SW480 (cell line): Measurements from ENCODE around the gene SLC43A2.

Source experiments
- DNase-seq: peaks from one replicate; pipeline ENCODE4 v3.0.0-alpha.2; 2016; ENCODE audit warnings: low spot score

SLC43A2 gene

DNA sequence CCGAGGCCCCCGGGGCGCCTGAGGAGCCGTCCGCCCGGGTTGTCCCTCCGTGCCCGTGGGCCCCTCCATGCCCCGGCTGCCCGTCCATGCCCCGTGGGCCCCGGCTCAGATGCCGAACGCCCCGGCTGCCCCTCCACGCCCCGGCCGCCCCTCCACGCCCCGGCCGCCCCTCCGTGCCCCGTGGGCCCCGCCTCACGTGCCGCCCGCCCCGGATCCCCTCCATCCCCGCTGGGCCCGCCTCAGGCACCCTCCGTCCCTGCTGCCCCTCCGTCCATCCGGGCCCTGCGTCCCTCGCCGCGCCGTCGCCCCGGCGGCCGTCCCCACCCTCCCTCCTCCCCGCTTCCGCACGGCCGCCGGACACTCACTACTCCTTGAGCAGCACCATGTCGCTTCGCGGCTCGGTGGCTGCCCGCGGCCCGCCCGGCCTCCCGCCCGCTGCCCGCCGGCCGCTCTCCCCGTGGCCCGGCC lies 66.4 kb downstream of the SLC43A2 start:
- DNase-seq, result no peak

DNA sequence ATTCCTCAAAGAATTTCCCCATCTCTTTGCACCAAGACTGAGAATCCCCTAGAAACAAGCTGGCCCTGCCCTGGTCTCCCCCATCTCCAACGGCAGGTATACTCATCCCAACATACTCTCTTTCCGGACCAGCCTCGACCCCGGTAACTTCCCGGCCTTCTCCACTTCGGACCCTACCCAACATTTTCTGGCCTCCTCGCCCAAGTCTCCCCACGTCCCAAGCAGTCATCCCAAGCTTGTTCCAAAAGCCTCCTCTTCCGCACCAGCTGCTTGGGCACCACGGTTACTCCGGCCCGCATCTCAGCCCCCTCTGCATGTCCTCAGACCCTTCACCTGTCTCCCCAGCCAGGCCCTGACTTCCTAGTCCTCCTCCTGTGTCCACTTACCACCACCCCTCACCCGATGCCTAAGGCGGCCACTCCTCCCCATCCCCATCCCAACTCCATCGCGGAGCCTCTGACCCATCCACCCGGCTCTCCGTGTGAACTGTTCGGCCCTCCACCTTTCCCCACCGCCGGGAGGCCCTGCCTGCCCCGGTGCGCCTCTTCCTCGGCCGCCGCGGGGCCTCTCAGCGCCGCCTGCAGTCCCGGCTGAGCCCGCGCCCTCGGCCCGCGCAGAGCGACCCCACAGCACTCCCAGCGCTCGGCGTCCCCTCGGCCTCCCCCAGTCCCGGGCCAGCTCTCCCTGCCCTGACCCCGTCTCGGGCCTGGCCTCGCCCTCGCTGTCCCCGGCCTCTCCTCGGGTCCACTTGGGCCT lies 67.0 kb downstream of the SLC43A2 start:
- DNase-seq, result peak; percentile 16

DNA sequence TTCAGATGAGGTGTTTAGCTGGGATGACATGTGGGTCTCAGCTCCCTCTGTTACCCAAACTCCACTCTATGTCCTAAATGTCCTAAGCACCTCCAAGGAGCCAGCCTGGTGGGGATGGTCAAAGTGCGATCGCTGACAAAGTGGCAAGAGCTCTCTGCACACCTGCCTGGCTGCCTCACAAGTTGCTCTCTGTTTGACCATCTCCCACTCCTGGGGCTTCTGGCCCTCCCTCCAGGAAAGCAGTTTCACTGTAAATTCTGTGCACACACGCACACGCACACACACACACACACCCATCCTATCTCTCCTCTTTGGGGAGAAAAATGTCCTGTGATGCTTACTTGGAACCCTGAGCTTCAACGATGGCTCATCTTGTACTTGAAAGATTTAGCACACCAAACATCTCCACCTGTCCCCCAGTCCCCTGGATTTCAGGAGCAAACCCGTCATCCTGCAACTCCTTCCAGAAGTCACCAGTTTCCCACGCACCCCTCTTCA lies 67.7 kb downstream of the SLC43A2 start:
- no peak for DNase-seq

- no peak for DNase-seq
Observed at GRCh38 chr17:1560101-1560857, 68.4 kb downstream of the SLC43A2 start.

- DNase-seq, result no peak
Observed at GRCh38 chr17:1559047-1560043, 69.3 kb downstream of the SLC43A2 start.

DNA sequence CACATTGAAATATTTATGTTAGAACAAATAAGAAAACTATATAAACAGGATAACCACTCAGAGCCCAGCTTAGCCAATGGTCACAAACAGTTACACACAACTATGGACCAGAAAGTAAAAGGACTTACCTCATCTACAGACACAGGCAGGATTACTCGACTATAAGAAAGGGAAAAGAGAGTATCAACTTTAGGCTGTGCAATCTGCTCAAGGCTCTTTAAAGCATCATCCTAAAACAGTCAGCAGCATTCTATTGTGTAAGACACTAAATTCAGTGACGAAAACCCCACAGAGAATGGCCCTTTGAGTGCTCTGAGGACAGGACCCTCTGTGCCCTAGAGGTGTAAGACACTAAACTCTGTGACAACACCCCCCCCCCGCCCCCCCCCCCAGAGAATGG lies 70.2 kb downstream of the SLC43A2 start:
- DNase-seq, result no peak

- DNase-seq, result no peak
Observed at GRCh38 chr17:1557355-1558095, 71.1 kb downstream of the SLC43A2 start.

DNA sequence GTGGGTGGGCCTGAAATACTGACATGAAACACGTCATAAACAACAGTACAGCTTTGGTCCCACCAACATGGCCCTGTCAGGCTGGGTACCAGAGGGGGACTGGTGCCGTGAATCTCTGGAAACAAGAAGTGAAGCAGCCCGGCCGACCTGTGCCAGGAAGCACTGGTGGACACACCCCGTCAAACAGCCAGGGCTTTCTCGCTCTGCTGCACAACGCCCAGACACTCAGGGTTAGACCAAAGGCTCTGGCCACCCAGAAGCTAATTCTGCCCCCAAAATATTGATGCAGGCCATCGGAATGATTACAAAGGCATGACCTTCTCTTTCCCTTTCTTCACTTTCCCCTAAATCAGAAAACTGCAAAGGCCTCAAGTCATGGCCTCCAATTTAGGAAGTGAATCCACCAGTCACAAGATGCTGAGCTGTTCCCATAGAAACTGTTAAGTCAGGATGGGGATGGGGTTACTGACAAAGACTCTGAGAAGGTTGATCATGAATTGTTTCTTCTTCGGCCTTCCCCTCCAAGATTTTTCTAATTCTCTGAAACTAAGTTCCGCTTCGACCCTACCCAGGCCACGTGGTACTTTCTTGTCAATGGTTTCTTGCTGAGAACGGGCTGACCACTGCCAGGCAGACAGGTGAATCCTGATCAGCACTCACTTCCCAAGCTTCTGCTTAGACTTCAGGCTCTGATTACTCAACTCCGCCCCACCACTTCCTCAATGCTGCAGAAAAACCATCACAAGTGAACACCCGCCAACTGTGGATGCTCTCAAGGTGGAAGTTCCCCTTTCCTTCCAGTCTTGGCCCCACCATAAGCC lies 72.8 kb downstream of the SLC43A2 start:
- no peak for DNase-seq

DNA sequence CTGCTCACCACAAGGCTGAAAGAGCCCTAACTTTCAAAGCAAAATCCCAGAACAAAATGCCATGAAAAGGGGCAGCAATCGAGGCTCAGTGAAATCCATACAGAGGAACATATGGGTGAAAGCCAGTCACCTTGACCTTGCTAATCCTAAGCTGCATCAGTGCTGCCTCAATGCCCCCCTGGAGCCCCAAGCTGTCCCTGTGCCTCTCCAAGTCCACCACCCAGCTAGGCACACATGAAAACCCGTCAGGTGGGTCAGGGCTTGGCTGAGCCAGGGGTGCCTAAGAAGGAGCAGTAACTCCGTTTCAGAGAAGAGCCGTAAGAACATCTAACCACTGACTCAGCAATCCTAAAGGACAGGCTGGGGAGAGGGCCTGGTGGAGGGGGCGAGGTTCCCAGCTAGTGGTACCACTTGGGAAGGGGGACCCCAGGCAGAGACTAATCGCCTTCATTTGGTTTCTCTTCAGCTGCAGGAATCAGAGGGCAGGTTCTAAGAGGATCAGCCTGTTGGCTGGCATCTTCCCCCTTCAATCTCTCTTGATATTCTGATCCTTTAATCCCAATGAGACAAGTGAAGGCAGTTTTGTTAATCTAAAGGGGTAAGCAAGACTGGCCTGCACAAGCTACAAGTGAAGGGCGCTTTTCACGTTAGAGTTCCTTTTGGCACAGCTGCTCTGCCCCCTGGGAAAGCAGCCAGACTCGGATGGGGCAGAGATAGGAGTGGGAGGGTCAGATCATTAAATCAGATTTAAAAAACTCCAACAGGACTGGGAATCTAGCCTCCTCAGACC lies 73.7 kb downstream of the SLC43A2 start:
- no peak for DNase-seq

DNA sequence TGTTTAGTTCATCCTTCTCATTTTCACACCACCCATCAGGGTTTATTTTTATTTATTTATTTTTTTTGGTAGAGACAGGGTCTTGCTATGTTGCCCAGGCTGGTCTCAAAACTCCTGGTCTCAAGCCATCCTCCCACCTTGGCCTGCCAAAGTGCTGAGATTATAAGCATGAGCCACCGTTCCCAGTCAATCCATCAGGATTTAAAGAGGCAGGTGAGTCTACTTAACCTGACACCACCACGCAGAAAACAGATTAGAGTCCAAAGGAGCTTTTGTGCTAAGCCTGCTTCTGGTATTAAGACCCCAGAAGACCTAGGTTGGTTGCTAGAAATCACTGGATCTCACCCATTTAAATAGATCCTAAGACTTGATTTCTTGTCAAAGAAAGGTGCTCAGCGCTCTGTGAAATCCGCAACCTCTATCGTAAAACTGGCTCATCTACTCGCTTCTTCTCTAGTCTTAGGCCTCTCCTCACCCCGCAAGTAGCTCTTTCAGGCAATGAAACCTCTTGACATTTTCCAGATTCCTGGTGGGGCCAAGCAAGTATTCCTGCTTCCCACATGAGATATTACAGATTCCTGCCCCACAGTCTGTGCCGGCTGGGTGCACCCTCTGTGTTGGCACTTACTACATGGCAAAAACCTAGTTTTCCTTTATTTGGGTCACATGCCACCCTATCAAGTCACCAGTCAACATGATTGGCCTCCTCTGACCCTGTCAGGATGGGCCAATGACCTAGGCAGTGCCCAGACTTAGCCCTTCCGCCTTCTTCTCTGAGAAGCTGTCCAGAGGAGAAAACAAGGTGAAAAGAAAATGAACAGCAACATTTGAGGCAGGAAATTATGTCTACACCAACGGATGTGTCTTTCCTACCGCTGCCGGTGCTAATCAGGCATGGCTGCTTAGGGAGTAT lies 75.0 kb downstream of the SLC43A2 start:
- no peak for DNase-seq

DNA sequence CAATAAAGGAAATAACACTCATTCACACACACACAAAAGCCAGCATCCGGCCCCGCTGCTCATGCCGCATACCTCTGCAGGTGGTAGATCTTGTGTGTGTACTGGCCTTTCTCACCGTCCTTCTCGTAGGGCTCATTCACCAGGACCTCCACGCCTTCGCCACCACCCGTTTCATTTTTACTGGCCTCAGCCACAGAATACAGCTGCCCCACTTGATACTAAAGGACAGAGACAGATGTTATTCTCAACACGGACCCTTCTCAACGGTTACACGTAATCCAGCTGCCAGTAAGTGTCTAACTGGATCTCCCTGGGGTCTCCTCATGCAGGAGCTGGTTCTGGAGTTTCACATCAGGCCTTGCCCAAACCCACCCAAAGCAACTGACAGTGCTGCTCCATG lies 75.7 kb downstream of the SLC43A2 start:
- DNase-seq, result no peak

DNA sequence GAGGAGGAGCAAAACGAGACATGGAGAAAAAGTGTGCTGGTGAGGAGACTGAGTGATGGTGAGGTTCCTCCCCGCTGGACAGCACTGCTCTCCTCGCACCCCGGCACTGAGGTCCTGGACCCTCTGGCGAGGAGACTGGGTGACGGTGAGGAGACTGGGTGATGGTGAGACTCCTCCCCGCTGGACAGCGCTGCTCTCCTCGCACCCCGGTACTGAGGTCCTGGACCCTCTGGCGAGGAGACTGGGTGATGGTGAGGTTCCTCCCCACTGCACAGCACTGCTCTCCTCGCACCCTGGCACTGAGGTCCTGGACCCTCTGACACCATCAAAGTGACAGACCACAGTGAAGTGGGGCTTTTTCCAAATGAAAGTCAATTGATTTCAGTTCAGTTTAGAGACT lies 76.9 kb downstream of the SLC43A2 start:
- no peak for DNase-seq

DNA sequence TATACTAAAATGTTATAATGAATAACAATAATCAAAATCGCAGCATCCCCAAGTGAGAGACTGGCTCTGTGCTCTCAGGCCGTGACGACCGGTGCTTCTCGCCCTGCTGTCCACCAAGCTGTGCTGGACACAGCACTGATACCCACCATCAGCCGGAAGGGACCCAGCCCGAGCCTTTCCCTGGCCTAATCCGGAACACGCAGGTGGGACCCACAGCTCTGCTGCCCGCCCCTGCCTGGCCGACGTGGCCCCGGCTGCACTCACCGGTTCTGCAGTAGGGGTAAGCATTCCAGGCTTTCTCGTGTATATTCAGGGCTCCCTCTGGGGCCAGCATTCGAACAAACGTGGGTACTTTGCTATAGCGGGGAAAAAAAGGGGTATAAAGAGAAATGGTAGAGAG lies 80.6 kb downstream of the SLC43A2 start:
- DNase-seq, result no peak

- DNase-seq, result no peak
Observed at GRCh38 chr17:1546292-1546922, 82.2 kb downstream of the SLC43A2 start.

DNA sequence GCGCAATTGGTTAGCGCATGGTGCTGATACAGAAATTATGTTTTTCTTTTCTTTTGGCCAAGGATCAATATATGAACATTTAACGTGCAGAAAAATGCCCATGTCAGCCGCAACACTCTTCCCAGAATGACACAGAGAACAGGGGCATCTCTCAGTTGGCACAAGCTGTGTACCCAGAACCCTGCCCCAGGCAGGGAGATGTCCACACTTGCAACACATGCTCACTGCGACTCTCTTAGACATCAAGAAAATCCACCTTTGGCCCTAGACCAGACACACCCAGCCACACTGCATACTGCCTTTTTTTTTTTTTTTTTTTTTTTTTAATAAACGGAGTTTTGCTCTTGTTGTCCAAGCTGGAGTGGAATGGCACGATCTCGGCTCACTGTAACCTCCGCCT lies 83.0 kb downstream of the SLC43A2 start:
- no peak for DNase-seq

DNA sequence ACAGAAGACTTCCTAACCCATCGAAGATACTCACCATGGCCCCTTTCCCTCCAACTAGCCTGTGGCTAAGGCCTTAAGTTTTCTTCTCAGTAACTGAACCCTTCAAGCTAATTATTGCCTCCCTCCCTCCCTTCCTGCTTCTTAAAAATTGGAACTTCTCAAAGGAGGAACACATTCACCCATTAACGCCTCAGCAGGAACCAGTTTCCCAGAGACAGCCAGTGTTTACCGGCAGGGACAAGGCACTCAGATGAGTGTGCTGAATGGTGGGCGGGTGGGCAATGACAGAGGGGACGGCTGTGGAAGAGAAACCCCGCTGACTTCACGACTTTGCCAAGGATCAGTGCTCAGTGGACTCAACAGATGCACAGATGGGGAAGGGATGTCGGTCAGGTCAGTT lies 86.3 kb downstream of the SLC43A2 start:
- no peak for DNase-seq

DNA sequence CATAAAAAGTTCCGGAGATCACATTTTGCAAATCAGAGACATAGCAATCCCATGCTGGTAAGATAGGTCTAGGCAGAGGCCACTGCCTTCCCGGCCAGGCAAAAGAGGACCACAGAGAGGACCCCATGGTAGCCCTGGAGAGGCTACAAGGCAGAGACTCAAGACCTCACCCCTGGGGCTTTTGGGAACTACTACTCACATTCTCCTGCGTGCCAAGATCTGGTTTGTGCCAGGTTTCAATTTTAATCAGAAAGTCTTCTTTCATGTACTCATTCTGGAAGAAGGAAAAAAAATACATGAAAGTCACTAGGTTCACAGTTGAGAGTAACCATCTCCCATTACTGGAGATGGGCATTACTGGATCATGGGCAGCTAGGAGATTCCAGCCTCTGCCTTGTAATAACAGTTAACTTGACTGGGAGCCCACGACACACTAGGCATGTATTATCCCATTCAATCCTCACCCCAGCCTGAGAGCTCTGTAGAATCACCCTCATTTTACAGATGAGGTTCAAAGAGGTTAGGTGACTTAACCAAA lies 87.2 kb downstream of the SLC43A2 start:
- no peak for DNase-seq

GRCh38 chr17:1539811-1540210 lies 88.8 kb downstream of the SLC43A2 start:
- DNase-seq, result no peak
